HG03378 (cell line): ENCODE results near the gene POMT2.
"Not testable (repeated sequence)": the region's sequence is repeated elsewhere in the genome, so short reads cannot be mapped to it uniquely, and the experiment has no call there.

Experiments used
- ATAC-seq: cut with Tn5 transposase; IDR thresholded peaks from one replicate; pipeline ENCODE4 v1.9.1; 2021; ENCODE audit warnings: mild to moderate bottlenecking, moderate library complexity; ENCODE audit not compliant: unreplicated experiment

POMT2 gene

DNA sequence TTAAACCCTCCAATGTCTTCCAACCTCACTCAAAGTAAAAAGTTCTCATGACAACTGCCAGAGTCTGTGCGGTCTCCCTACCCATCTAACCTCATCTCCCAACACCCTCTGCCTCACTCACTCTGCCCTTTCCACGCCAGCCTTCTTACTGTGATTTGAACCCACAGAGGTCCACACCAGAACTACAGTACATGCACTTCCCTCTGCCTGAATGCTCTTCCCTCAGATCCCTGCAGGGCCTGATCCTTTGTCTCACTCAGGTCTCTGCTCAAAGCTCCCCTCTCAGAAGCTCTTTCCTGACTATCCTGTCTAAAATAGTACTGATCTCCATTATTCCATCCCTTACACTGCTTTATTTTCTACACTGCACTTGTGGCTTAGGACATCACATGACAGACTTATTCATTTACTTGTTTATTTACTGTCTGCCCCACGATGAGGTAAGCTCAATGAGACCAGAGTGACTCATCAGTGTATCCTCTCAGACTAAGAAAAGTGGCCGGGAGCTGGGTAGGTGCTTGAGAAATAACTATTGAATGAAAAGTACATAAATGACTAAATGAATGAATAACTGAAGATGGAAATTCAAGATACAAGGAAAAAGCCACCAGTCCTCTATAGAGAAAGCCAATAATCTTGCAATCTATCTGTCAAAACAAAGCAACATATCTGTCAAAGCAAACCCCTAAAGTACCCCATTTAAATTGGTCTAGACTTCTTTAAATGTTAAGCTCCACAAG, 17.1 kb downstream of the POMT2 start:
- ATAC-seq: peak; percentile 69

- no peak for ATAC-seq
Observed at GRCh38 chr14:77302926-77303325, 17.8 kb downstream of the POMT2 start.

GRCh38 chr14:77301103-77301502, 19.6 kb downstream of the POMT2 start:
- ATAC-seq: no peak

DNA sequence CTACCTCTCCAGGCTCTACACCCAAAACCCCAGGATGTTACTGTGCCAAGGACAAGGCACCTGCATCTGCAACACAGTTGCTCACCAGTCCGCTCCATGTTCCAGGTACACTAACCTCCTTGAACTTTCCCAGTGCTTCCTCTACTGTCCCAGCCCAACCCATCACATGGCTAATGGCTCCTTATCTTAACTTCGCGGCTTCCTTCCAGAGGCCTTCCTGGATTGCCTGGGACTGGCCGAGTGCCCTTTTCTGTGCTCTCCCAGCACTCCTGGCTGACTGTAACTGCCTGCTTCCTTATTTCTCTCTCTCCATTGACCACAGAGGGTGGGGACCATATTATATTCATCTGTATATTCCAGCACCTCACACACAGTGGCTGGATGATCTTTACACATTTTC, 20.9 kb downstream of the POMT2 start:
- ATAC-seq: no peak

- no peak for ATAC-seq
Observed at GRCh38 chr14:77296906-77297305, 23.8 kb downstream of the POMT2 start.

DNA sequence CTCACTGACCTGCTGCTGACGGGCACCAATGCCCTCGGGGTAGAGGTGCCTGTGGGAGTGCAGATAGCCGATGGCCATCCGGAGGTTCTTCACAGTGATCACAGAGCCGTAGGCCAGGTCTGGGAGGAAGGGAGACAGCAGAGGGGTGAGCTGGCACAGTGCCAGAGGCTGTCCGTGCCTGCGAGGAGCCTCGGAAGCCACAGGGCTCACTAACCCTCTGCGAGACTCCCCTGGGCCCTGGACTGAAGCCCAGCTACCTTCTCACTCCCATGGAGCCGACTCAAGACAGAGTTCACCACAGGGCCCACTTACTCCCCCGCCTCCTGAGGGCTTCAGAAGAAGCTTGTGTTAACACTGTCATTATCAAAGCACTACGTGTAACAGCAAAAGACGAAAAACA, 24.5 kb downstream of the POMT2 start:
- no peak for ATAC-seq

- no peak for ATAC-seq
Observed at GRCh38 chr14:77290705-77291104, 30.0 kb downstream of the POMT2 start.

GRCh38 chr14:77286576-77286975, 34.1 kb downstream of the POMT2 start:
- ATAC-seq: no peak

DNA sequence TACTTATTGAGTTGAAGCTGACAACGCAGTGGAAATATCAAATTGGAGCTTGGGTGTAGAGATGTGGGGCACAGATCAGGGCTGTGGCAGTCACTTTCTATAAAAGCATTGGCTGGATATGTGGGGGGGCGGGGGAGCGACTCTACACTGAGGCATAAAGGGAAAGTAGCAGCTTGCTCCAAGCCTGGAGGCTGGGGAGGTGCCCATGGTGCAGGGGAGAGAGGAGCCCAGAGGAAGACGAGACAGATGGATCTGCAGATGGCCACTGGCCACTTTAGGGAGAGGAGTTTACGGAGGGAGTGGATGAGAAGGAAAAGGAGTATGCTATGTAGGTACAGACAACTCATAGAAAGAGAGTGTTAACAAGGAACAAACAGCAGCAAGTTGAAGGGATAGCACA, 36.2 kb downstream of the POMT2 start:
- no peak for ATAC-seq

- no peak for ATAC-seq
Observed at GRCh38 chr14:77284066-77284465, 36.6 kb downstream of the POMT2 start.

- ATAC-seq: no peak
Observed at GRCh38 chr14:77281852-77282410, 38.8 kb downstream of the POMT2 start.

DNA sequence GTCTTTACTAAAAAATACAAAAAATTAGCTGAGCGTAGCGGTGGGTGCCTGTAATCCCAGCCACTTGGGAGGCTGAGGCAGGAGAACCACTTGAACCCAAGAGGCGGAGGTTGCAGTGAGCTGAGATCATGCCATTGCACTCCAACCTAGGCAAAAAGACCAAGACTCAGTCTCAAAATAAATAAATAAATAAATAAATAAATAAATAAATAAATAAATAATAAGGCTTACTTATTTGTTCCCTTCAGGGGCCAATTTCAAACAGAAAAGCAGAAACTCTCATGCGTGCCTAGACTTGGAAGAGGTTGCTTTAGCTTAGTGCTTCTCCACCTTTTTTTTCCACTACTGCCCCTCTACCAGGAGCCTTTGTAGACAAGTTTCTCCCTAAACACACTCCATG, 39.8 kb downstream of the POMT2 start:
- ATAC-seq: not testable (repeated sequence)

DNA sequence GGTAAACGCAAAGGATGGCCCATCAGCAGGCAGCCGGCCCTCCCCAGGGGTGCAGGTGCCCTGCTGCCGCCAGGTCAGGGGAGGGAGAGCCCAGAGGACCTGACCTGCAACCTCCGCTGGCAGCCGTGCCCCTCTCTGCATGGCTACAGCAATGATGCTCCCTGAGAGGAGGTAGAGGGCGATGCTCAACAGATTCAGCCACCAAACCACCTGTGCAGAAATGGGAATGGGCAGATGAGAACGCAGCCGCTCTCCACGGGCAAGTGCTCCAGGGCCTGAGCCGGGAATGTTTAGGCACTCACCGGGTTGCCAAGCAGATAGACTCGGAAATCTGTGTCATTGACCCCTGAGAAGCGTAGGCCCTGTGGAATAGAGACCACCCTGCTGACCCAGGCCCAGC, 41.0 kb downstream of the POMT2 start:
- no peak for ATAC-seq

- ATAC-seq: no peak
Observed at GRCh38 chr14:77278461-77279230, 42.0 kb downstream of the POMT2 start.

DNA sequence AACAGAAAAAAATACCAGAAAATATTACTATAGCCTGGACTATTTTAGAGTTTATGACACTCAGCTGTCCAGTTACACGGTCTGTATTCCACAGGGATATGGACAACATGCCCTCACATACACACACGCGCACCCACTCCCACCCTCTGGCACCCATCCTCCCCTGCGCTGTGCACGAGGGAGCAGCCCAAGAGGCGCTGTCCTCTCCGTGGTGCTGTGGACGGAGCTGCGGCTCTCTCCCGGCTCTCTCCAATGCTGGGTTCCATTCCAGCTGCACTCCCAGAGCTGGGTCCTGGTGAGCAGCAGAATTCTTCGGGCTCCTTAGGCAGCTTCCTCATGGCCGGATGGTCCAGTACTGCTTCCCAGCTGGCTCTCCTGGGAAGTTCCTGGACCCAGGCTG, 43.7 kb downstream of the POMT2 start:
- no peak for ATAC-seq

GRCh38 chr14:77276295-77276935, 44.3 kb downstream of the POMT2 start:
- no peak for ATAC-seq

DNA sequence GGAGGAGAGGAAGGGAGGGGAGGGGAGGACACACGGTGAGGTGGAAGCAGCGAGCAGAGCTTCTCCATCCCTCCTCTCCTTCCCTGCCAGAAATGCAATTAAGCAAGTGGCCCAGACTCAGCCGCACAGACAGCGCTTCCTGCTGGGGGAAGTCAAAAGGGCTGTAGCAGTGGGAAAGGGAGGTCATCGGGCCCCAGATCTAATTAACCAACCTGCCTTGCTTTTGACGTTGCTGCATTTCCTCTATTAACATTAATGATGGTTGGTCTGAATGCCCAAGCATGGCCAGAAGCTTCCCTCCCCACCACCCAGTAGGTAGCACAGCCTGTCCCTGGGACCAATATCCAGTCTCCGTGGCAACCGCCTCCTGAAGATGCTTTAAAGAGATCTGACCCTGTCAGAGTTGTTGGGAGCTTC, 45.1 kb downstream of the POMT2 start:
- no peak for ATAC-seq

- no peak for ATAC-seq
Observed at GRCh38 chr14:77275041-77275580, 45.6 kb downstream of the POMT2 start.

DNA sequence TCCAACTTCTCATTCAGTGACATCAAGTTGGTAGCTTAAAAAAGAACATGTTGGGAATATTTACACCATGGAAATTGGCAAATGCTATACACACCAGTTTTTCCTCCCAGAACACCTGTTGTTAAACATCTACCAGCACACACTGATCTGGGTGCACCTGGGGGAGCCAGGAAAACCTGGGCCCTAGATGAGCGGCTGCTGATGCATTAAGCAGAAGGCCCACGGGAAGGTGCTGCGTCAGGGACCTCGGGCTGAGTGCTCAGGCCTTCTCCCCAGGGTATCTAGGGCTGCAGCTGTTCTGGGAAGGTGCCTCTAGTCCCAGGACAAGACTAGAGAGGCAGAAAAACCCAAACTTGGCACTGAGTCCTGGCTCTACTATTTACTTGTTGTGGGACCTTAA, 46.9 kb downstream of the POMT2 start:
- no peak for ATAC-seq

DNA sequence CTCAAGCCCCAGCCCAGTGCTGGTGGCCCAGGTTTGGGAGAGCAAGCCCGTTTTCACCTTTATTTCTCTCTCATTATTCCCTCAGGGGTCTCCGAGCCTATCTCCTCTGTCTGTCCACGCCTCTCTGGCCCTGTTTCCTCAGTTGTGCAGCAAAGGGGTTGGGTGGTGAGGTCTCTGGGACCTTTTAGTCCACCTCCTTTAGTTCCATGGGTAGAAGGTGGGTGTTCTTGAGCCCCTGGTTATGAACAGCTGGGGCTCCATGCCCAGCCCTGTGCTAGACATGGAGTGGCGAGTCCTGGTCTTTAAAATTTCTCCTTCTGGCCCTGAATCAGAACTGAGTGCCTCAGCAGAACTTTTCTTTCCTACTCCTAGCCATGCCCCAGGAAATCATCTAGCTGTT, 48.4 kb downstream of the POMT2 start:
- no peak for ATAC-seq

GRCh38 chr14:77271113-77271710, 49.5 kb downstream of the POMT2 start, which contains the start of gene NGB:
Gene NGB (minus strand): TSS chr14:77271206. CDS start chr14:77270937, 269 bp downstream.
- ATAC-seq: no peak
